Measurements from ENCODE around the gene RPL28. TPM values are rescaled to one million over a fixed set of nuclear protein-coding genes. Genes with fewer than 3 reads are reported as not detected.
A peak's percentile ranks its signal among the peaks of the same experiment; 100 is the strongest.

RPL28 gene
- total RNA-seq, 1 donor from 2014 or later: 1,017 TPM

- Histone ChIP-seq H3K9me3 (ENCODE audit: low read depth) (no peaks in the 10 kb centered on the region), H3F3A (ENCODE audit: low read depth) (peaks cover 22% of the 10 kb centered on the region), H3K4me2 (no peak overlapping the region), H3K4me3 (no peak overlapping the region), H3K27ac (no peak overlapping the region), H2AFZ (replicated peaks) (no peak overlapping the region), H3K9ac (no peak overlapping the region), H3K79me2 (ENCODE audit: low read depth) (no peaks in the 10 kb centered on the region), H3K36me3 (no peaks in the 10 kb centered on the region), H3K4me1 (no peaks in the 10 kb centered on the region), H3K27me3 (peaks cover 31% of the 10 kb centered on the region), H4K20me1 (ENCODE audit: low read depth) (peaks cover 16% of the 10 kb centered on the region)
- no peak for DNase-seq (ENCODE audit: low spot score)
- H3K4me3 Mint-ChIP-seq: no peak overlapping the region
- H3K4me1 Mint-ChIP-seq: peaks cover 2% of the 10 kb centered on the region
- peaks cover 8% of the 10 kb centered on the region for H3K9me3 Mint-ChIP-seq
- no peak overlapping the region for H3K27ac Mint-ChIP-seq
- TF ChIP-seq EZH2phosphoT487 (IDR thresholded peaks at IDR 0.05) (no peak), CTCF (IDR thresholded peaks at IDR 0.05) (no peak)
- peaks cover 4% of the 10 kb centered on the region for H3K36me3 Mint-ChIP-seq
- peaks cover 32% of the 10 kb centered on the region for H3K27me3 Mint-ChIP-seq (ENCODE audit: insufficient read depth, low read depth)
These were observed 49.3 kb downstream of the RPL28 start for GRCh38 chr19:55435020-55435419.

DNA sequence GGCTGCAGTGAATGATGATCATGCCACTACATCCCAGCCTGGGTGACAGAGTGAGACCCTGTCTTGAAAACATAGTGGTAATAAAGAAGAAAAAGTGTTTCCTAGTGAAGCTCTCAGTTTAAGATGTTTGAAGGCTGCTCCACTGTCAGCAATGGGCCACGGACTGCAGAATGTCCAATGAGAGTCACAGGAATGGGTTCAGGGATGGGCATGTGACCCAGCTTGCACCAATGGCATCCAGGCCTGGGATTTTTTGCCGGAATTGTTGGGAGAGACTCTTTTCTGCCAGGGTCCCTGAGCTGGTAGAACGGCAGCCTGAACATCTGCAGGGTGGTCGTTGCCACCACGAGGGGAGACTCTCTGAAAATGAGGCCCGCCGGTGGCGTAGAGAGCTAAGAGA, 51.1 kb downstream of the RPL28 start:
- Mint-ChIP-seq H3K9me3 (peaks cover 8% of the 10 kb centered on the region), H3K27ac (no peak overlapping the region), H3K4me1 (peaks cover 15% of the 10 kb centered on the region), H3K27me3 (ENCODE audit: insufficient read depth, low read depth) (peaks cover 48% of the 10 kb centered on the region), H3K4me3 (peak overlapping the region; percentile 6), H3K36me3 (no peaks in the 10 kb centered on the region)
- TF ChIP-seq EZH2phosphoT487 (IDR thresholded peaks at IDR 0.05) (no peak), CTCF (IDR thresholded peaks at IDR 0.05) (no peak), EZH2 (IDR thresholded peaks at IDR 0.05) (no peak)
- no peak overlapping the region for H3K4me3 ChIP-seq
- H3K27ac ChIP-seq: no peak overlapping the region
- peaks cover 49% of the 10 kb centered on the region for H3K27me3 ChIP-seq
- peaks cover 5% of the 10 kb centered on the region for H3K4me1 ChIP-seq
- no peak overlapping the region for H3K4me2 ChIP-seq
- H3K36me3 ChIP-seq: no peaks in the 10 kb centered on the region
- H3K9ac ChIP-seq: no peak overlapping the region
- no peak overlapping the region for H2AFZ ChIP-seq (replicated peaks)
- no peaks in the 10 kb centered on the region for H3K9me3 ChIP-seq (ENCODE audit: low read depth)
- peaks cover 31% of the 10 kb centered on the region for H3F3A ChIP-seq (ENCODE audit: low read depth)
- DNase-seq (ENCODE audit: low spot score): no peak
- H3K79me2 ChIP-seq (ENCODE audit: low read depth): no peaks in the 10 kb centered on the region
- peaks cover 35% of the 10 kb centered on the region for H4K20me1 ChIP-seq (ENCODE audit: low read depth)

GRCh38 chr19:55437410-55437809, 51.7 kb downstream of the RPL28 start:
- DNase-seq (ENCODE audit: low spot score): peak; percentile 90
- Histone ChIP-seq H3K36me3 (no peaks in the 10 kb centered on the region), H3K4me2 (no peak overlapping the region), H3K79me2 (ENCODE audit: low read depth) (no peaks in the 10 kb centered on the region), H2AFZ (replicated peaks) (no peak overlapping the region), H3K27me3 (peaks cover 55% of the 10 kb centered on the region), H3F3A (ENCODE audit: low read depth) (peaks cover 31% of the 10 kb centered on the region), H3K9me3 (ENCODE audit: low read depth) (no peaks in the 10 kb centered on the region), H4K20me1 (ENCODE audit: low read depth) (peaks cover 38% of the 10 kb centered on the region), H3K27ac (no peak overlapping the region), H3K9ac (no peak overlapping the region), H3K4me3 (no peak overlapping the region), H3K4me1 (peaks cover 5% of the 10 kb centered on the region)
- Mint-ChIP-seq H3K4me3 (peak overlapping the region; percentile 6), H3K27me3 (ENCODE audit: insufficient read depth, low read depth) (peaks cover 48% of the 10 kb centered on the region), H3K36me3 (no peaks in the 10 kb centered on the region), H3K4me1 (peaks cover 15% of the 10 kb centered on the region), H3K27ac (no peak overlapping the region), H3K9me3 (peaks cover 8% of the 10 kb centered on the region)
- TF ChIP-seq EZH2 (IDR thresholded peaks at IDR 0.05) (no peak), CTCF (IDR thresholded peaks at IDR 0.05) (no peak), EZH2phosphoT487 (IDR thresholded peaks at IDR 0.05) (no peak)
